Gastroesophageal sphincter (tissue), 4 donors: Measurements from ENCODE around the gene HIF1A. TPM values are rescaled to one million over a fixed set of nuclear protein-coding genes. Genes with fewer than 3 reads are reported as not detected.
A peak's percentile ranks its signal among the peaks of the same experiment; 100 is the strongest.

Experiments used
- ATAC-seq: fragments of 150-250 bp; one replicate; pipeline ENCODE4 v1.9.1; 2016; ENCODE audit warnings: mild to moderate bottlenecking, moderate library complexity
- H3K27ac ChIP-seq, 4 donors: fragments of 200-600 bp; sonication (generic) in 3 of 4; 1 replicate in 3 of 4; 2 replicates in 1 of 4; pipeline ENCODE4 v1.5.1; 2016 to 2019
- H3K27me3 ChIP-seq: fragments of 200-600 bp; sonication (generic); one replicate; pipeline ENCODE4 v1.5.1; 2019
- H3K36me3 ChIP-seq, 2 donors: fragments of 200-600 bp; sonication (generic); one replicate each; pipeline ENCODE4 v1.5.1; 2019; ENCODE audit warnings: control low read depth in 1 of 2
- H3K4me1 ChIP-seq, 3 donors: fragments of 200-600 bp; sonication (generic); 1 replicate in 2 of 3; 2 replicates in 1 of 3; pipeline ENCODE4 v1.5.1; 2016 to 2019; ENCODE audit warnings: control low read depth in 2 of 3
- H3K4me3 ChIP-seq, 2 donors: fragments of 200-600 bp; sonication (generic); one replicate each; pipeline ENCODE4 v1.5.1; 2019; ENCODE audit warnings: mild to moderate bottlenecking in 1 of 2, moderate library complexity in 1 of 2
- H3K9me3 ChIP-seq, 3 donors: fragments of 200-600 bp; sonication (generic); one replicate each; pipeline ENCODE4 v1.5.1; 2017 to 2019; ENCODE audit warnings: control low read depth in 2 of 3
- CTCF ChIP-seq, 4 experiments: fragments of 200-600 bp in 2 of 4; fragments of 450-650 bp in 2 of 4; sonication (generic) in 1 of 4; IDR thresholded peaks; one replicate each; pipeline ENCODE4 v1.5.1; 2017 to 2019; ENCODE audit warnings: antibody characterized with exemption in 4 of 4, mild to moderate bottlenecking in 2 of 4, moderate library complexity in 2 of 4
- EP300 ChIP-seq: sonication (generic); formaldehyde crosslinking; IDR thresholded peaks from one replicate; pipeline ENCODE4 v1.6.1; 2017; ENCODE audit warnings: antibody characterized with exemption, mild to moderate bottlenecking
- POLR2A ChIP-seq, 2 donors: fragments of 450-650 bp; IDR thresholded peaks; one replicate each; pipeline ENCODE4 v1.6.1; 2017; ENCODE audit warnings: antibody characterized with exemption in 2 of 2, mild to moderate bottlenecking in 2 of 2, moderate library complexity in 1 of 2
- POLR2AphosphoS5 ChIP-seq: sonication (generic); formaldehyde crosslinking; IDR thresholded peaks from one replicate; pipeline ENCODE4 v1.6.1; 2017; ENCODE audit warnings: antibody characterized with exemption
- WGBS, 2 donors: methylation state at CpG; one replicate each; pipeline ENCODE4 v1.1.5; 2018; ENCODE audit warnings: low coverage in 1 of 2; 5-methylcytosine and 5-hydroxymethylcytosine counted together
- total RNA-seq, 4 donors: library from RNA; depleted of rRNA; stranded (reverse); fragments of >200 nt; gene quantifications; one replicate each; pipeline ENCODE4 v1.1.0, GENCODE V29; 2016

HIF1A gene
- total RNA-seq, 4 donors from 2014 or later: 84.3 to 120 (median 111) TPM

GRCh38 chr14:61718039-61718438 lies 22.7 kb downstream of the HIF1A start:
- 85 to 100% methylated on average over 2 of the region's 2 CpGs for WGBS, 2 donors
- Histone ChIP-seq H3K9me3 (no peaks in the 10 kb centered on the region), H3K4me3 (no peak overlapping the region), H3K27ac (peak overlapping the region in 1 of 4 donors; percentile 62), H3K36me3 (peaks cover 0 to 7% of the 10 kb centered on the region in 2 donors), H3K27me3 (no peaks in the 10 kb centered on the region), H3K4me1 (peaks cover 4 to 94% (median 11%) of the 10 kb centered on the region in 3 donors)
- ATAC-seq: no peak
- TF ChIP-seq EP300 (no peak), POLR2A (IDR thresholded peaks at IDR 0.05) (no peak), CTCF (IDR thresholded peaks at IDR 0.05) (no peak), POLR2AphosphoS5 (no peak)

GRCh38 chr14:61719344-61720293 lies 24.3 kb downstream of the HIF1A start:
- H3K27me3 ChIP-seq: no peaks in the 10 kb centered on the region
- 73 to 77% methylated on average over 5 of the region's 5 CpGs for WGBS, 2 donors
- ATAC-seq: no peak
- no peak overlapping the region for H3K4me3 ChIP-seq
- H3K36me3 ChIP-seq: peaks cover 0 to 13% of the 10 kb centered on the region in 2 donors
- no peaks in the 10 kb centered on the region for H3K9me3 ChIP-seq
- H3K4me1 ChIP-seq: peaks cover 0 to 86% (median 5%) of the 10 kb centered on the region in 3 donors
- peak overlapping the region in 2 of 4 donors; percentile 19 to 59 for H3K27ac ChIP-seq
- no peak for TF ChIP-seq CTCF (IDR thresholded peaks at IDR 0.05)
- TF ChIP-seq EP300: no peak
- no peak for TF ChIP-seq POLR2AphosphoS5
- TF ChIP-seq POLR2A (IDR thresholded peaks at IDR 0.05): no peak

GRCh38 chr14:61720294-61720661 lies 25.0 kb downstream of the HIF1A start:
- H3K27ac ChIP-seq: peak overlapping the region in 2 of 4 donors; percentile 19 to 59
- peaks cover 0 to 17% of the 10 kb centered on the region in 2 donors for H3K36me3 ChIP-seq
- peaks cover 0 to 81% (median 5%) of the 10 kb centered on the region in 3 donors for H3K4me1 ChIP-seq
- TF ChIP-seq POLR2AphosphoS5: no peak
- no peak for TF ChIP-seq POLR2A (IDR thresholded peaks at IDR 0.05)
- TF ChIP-seq EP300: no peak
- no peak for TF ChIP-seq CTCF (IDR thresholded peaks at IDR 0.05)
- H3K9me3 ChIP-seq: no peaks in the 10 kb centered on the region
- no peaks in the 10 kb centered on the region for H3K27me3 ChIP-seq
- no peak overlapping the region for H3K4me3 ChIP-seq
- ATAC-seq: no peak
- WGBS, 2 donors: 51 to 70% methylated on average over 3 to 9 of the region's 9 CpGs

- TF ChIP-seq EP300: no peak
- no peak for TF ChIP-seq POLR2A (IDR thresholded peaks at IDR 0.05)
- no peak for TF ChIP-seq CTCF (IDR thresholded peaks at IDR 0.05)
- TF ChIP-seq POLR2AphosphoS5: no peak
- peaks cover 0 to 17% of the 10 kb centered on the region in 2 donors for H3K36me3 ChIP-seq
- H3K4me3 ChIP-seq: no peak overlapping the region
- H3K4me1 ChIP-seq: peaks cover 0 to 77% (median 5%) of the 10 kb centered on the region in 3 donors
- WGBS, 2 donors: 0 to 83% methylated on average over 1 to 3 of the region's 6 CpGs
- no peaks in the 10 kb centered on the region for H3K9me3 ChIP-seq
- H3K27me3 ChIP-seq: no peaks in the 10 kb centered on the region
- no peak for ATAC-seq
- peak overlapping the region in 2 of 4 donors; percentile 19 to 59 for H3K27ac ChIP-seq
Measured at GRCh38 chr14:61720741-61721140, 25.4 kb downstream of the HIF1A start.
